ENCODE results near the gene MYO3B.

DNA sequence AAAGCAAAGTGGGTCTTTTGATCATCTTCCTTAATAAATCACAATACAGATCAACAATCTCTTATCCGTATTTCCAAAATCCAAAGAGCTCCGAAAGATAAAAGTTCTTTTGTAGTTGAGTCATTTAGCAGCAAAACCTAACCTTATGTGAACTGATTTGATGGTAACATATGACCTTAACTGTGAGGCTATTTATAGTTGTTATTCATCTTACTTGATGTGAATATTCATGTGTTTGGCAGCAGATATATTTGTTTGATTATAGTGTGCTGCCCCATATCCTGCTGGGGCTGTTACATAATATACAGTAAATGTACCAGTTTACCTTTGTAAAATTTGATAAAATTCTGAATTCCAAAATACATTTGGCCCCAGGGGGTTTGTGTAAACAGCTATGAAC lies 158.5 kb downstream of the MYO3B start:
- TF ChIP-seq, protein P1, sequence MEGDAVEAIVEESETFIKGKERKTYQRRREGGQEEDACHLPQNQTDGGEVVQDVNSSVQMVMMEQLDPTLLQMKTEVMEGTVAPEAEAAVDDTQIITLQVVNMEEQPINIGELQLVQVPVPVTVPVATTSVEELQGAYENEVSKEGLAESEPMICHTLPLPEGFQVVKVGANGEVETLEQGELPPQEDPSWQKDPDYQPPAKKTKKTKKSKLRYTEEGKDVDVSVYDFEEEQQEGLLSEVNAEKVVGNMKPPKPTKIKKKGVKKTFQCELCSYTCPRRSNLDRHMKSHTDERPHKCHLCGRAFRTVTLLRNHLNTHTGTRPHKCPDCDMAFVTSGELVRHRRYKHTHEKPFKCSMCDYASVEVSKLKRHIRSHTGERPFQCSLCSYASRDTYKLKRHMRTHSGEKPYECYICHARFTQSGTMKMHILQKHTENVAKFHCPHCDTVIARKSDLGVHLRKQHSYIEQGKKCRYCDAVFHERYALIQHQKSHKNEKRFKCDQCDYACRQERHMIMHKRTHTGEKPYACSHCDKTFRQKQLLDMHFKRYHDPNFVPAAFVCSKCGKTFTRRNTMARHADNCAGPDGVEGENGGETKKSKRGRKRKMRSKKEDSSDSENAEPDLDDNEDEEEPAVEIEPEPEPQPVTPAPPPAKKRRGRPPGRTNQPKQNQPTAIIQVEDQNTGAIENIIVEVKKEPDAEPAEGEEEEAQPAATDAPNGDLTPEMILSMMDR (IDR thresholded peaks at IDR 0.05; ENCODE audit: low read depth, low read length): no peak
- no peak for TF ChIP-seq EZH2phosphoT487 (IDR thresholded peaks at IDR 0.05; ENCODE audit: low read depth)
